ENCODE measurements around the gene CHRNG. TPM values are rescaled to one million over a fixed set of nuclear protein-coding genes. Genes with fewer than 3 reads are reported as not detected.
A peak's percentile ranks its signal among the peaks of the same experiment; 100 is the strongest.
"Not testable (repeated sequence)": the region's sequence is repeated elsewhere in the genome, so short reads cannot be mapped to it uniquely, and the experiment has no call there.

CHRNG gene
- polyA plus RNA-seq, 1 donor from 2014 or later: not detected

GRCh38 chr2:232556426-232556825 lies 16.9 kb downstream of the CHRNG start:
- H3K4me3 Mint-ChIP-seq: no peak overlapping the region
- no peaks in the 10 kb centered on the region for H3K27me3 Mint-ChIP-seq
- H3K9me3 Mint-ChIP-seq: no peaks in the 10 kb centered on the region
- H3K36me3 Mint-ChIP-seq: peaks cover 7% of the 10 kb centered on the region
- peaks cover 25 to 35% (median 27%) of the 10 kb centered on the region in 3 donors for H3K4me1 Mint-ChIP-seq
- peak overlapping the region in 1 of 3 donors; percentile 6 for H3K27ac Mint-ChIP-seq

DNA sequence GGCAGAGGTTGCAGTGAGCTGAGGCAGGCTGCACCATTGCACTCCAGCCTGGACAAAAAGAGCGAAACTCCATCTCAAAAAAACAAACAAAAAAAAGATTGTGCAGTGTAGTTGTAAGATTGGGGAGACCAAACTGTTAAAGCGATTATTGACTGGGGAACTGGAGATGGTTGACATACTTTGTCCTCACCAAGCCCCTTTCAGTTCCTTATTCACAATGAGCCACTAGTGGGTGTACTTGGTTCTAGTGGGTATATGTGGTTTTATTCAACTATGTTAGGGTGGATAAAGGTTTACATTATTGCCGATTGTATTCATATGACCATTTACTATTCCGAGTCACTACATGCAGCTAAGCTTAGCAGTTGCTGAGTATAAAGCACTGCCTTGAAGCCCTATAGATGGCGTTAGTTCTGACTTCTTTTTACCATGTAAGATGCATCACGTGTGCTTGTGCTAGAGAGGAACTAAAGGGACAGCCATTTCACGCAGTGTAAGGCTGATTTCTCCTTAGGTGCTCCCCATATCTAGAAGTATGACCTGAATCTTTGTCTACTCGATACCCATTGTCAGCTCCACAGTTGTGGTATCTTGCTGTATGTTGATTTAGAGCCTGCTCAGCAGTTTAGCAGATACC lies 23.1 kb downstream of the CHRNG start:
- Mint-ChIP-seq H3K4me1 (peaks cover 0 to 6% (median 2%) of the 10 kb centered on the region in 3 donors), H3K4me3 (no peak overlapping the region), H3K27me3 (no peaks in the 10 kb centered on the region), H3K9me3 (no peaks in the 10 kb centered on the region), H3K27ac (peak overlapping the region in 2 of 3 donors; percentile 40 to 55), H3K36me3 (peaks cover 7% of the 10 kb centered on the region)

GRCh38 chr2:232563580-232563979 lies 24.1 kb downstream of the CHRNG start:
- peaks cover 0 to 6% (median 2%) of the 10 kb centered on the region in 3 donors for H3K4me1 Mint-ChIP-seq
- H3K36me3 Mint-ChIP-seq: peaks cover 7% of the 10 kb centered on the region
- H3K4me3 Mint-ChIP-seq: no peak overlapping the region
- no peak overlapping the region for H3K27ac Mint-ChIP-seq
- no peaks in the 10 kb centered on the region for H3K27me3 Mint-ChIP-seq
- H3K9me3 Mint-ChIP-seq: no peaks in the 10 kb centered on the region

DNA sequence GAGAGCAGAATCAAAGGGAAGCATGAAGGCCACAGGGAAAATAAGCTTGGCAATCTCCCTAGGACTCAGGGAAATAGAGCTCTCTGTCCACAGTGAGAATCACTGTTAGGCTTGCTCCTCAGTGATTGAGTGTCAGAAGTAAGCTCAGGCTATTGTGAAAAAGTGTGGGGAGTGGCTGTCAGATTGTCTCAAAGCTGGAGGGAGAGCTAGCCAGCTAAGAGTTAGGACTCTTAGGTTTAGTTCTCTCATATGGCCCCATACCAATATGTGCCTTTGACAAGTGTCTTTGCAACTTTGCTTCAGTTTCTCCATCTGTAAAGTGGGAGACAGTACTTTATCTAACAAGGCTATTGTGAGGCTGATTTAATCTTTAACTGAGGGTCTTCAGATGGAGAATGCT lies 28.2 kb downstream of the CHRNG start:
- Mint-ChIP-seq H3K4me1 (peaks cover 0 to 3% (median 0%) of the 10 kb centered on the region in 3 donors), H3K9me3 (no peaks in the 10 kb centered on the region), H3K27me3 (no peaks in the 10 kb centered on the region), H3K36me3 (peaks cover 4% of the 10 kb centered on the region), H3K27ac (peak overlapping the region in 1 of 3 donors; percentile 34), H3K4me3 (no peak overlapping the region)

DNA sequence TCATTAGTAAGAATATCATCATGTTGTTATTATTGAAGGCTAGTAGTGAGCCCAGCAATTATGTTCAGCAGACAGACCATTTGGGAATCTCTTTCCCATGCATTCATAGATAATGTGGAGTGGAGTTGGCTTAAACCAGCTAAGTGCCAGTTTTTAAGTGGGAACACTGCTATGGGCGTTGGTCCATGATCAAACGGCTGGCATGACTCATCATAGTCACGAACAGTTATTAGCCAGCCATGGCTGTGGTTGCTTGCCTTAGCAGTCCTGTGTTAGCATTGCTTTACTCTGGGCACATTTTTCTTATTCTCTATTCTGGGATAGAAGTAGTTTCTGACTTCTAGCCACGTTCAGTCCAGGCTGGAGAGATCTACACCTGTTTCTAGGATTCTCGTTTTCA lies 28.7 kb downstream of the CHRNG start:
- Mint-ChIP-seq H3K27me3 (no peaks in the 10 kb centered on the region), H3K27ac (no peak overlapping the region), H3K36me3 (peaks cover 4% of the 10 kb centered on the region)

GRCh38 chr2:232569541-232569940 lies 30.0 kb downstream of the CHRNG start:
- H3K27ac Mint-ChIP-seq: no peak overlapping the region

More for the DNA sequence above, 28.7 kb downstream of the CHRNG start:
- Mint-ChIP-seq H3K9me3 (no peaks in the 10 kb centered on the region), H3K4me3 (no peak overlapping the region), H3K4me1 (no peaks in the 10 kb centered on the region)

GRCh38 chr2:232570481-232570880 lies 31.0 kb downstream of the CHRNG start:
- not testable (repeated sequence) for H3K36me3 Mint-ChIP-seq, H3K4me3 Mint-ChIP-seq, H3K27ac Mint-ChIP-seq, H3K9me3 Mint-ChIP-seq, H3K27me3 Mint-ChIP-seq, H3K4me1 Mint-ChIP-seq

More at GRCh38 chr2:232569541-232569940, 30.0 kb downstream of the CHRNG start:
- no peaks in the 10 kb centered on the region for H3K4me1 Mint-ChIP-seq
- no peaks in the 10 kb centered on the region for H3K27me3 Mint-ChIP-seq
- no peaks in the 10 kb centered on the region for H3K9me3 Mint-ChIP-seq
- peaks cover 4% of the 10 kb centered on the region for H3K36me3 Mint-ChIP-seq
- H3K4me3 Mint-ChIP-seq: no peak overlapping the region

DNA sequence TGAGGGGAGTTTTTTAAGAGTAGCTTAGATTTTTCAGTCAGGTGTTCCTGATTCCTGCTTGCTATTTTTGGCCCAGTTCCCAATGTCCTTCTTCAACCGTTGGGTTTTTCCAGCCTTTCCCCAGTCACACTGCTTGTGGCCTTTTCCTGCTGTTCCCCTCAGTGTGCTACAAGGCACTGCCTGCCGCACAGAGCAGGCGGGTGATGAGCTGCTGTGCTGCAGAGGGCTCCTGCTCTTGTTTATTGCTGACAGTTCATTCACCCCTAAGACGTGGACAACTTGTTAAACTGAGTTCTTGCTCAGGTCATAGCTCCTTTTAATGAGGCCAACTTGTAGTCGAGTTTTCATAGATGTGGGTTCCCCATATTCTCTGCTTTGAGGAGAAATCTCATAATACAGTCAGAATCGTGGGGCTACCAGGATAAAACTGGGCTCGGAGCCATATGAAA lies 31.6 kb downstream of the CHRNG start:
- H3K4me3 Mint-ChIP-seq: no peak overlapping the region
- H3K36me3 Mint-ChIP-seq: peaks cover 6% of the 10 kb centered on the region
- no peak overlapping the region for H3K27ac Mint-ChIP-seq
- peaks cover 0 to under 1% (median 0%) of the 10 kb centered on the region in 3 donors for H3K4me1 Mint-ChIP-seq
- H3K27me3 Mint-ChIP-seq: no peaks in the 10 kb centered on the region
- no peaks in the 10 kb centered on the region for H3K9me3 Mint-ChIP-seq

DNA sequence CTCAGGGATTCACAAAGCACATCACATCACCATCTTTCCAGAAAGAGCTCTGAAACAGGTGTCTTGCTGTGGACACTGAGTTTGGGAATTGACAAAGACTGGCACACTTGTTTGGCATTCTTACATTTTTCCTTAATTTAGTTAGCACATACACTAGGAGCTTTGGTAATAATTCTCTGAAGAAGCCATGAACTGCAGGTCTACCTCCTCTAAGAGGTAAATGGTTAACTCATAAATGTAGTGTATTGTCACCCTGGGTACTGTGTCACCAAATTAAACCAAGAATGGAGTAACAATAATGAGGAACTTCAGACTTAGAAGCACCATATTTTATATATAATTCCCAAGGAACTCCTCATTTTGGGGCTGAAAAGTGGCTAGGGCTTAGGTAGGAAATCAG lies 33.5 kb downstream of the CHRNG start:
- Mint-ChIP-seq H3K36me3 (peaks cover 5% of the 10 kb centered on the region), H3K27me3 (no peaks in the 10 kb centered on the region), H3K27ac (no peak overlapping the region), H3K4me3 (no peak overlapping the region), H3K4me1 (peaks cover 0 to 3% (median 0%) of the 10 kb centered on the region in 3 donors), H3K9me3 (no peaks in the 10 kb centered on the region)

DNA sequence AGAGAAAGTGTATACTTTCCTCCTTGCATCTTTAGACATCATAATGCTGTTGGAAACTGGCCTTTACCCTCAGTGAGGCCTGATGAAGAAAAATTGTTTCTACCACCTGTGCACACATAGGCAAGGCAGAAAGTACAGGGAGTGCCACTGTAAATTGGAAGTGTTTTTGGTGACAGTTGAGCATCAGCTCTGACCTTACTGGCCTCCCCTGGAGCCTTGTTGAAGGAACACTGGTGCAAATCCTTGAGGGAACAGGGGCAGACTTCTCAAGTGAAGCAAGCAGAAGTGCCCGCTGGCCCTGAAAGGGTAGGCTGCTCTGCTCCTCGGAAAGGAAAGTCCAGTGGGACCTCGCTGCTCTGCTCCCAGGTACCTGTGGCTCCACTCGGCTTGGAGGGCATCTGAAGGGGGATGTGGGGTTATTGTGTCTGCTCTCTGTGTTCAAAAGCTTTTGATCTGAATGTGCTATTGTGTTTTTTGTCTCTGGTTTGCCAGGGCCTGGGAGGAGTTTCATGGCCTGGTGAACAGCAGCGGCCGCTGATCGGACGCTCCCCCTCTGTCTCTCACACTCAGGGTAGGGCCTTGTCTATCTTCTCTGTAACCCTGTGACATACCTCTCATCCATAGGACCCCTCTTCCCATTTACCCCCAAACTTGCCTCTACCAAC lies 34.4 kb downstream of the CHRNG start:
- Mint-ChIP-seq H3K4me3 (no peak overlapping the region), H3K36me3 (peaks cover 5% of the 10 kb centered on the region), H3K27me3 (no peaks in the 10 kb centered on the region), H3K27ac (peak overlapping the region in 1 of 3 donors; percentile 51), H3K9me3 (no peaks in the 10 kb centered on the region), H3K4me1 (peaks cover 0 to 3% (median 0%) of the 10 kb centered on the region in 3 donors)

DNA sequence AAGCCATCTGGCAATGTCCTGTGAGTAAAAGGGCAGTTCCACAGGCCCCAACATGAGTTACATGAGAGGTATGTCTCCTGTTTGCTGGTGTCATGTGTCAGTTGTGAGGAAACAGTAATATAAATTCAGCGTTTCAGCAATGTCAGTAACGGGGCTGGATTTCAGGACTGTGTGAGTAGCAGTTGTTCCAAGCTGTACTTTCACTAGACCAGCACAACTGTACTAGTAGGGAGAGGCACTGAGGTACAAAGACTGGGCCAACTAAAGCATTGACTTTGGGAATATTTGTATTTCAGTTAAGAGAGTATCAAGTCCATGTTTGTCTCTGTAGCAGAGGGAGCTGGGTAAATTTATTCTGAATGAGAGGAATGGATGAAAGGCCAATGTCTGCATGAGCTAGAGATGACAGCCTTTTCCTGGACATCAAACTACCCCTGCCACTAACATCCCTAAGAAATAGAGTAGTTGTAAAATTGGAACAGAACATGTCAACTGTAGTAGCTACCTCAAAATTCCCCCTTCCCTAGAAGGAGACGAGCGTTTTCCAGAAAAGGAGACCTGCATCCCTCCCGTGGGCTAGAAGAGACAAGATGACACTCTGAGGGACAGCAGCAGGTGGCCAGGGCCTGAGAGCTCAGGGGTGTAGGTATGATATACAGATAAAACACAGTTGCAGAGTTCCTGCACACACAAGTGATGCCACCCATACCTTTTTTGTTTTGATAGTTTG lies 35.3 kb downstream of the CHRNG start:
- H3K9me3 Mint-ChIP-seq: no peaks in the 10 kb centered on the region
- H3K36me3 Mint-ChIP-seq: peaks cover 5% of the 10 kb centered on the region
- H3K4me1 Mint-ChIP-seq: peaks cover 0 to 3% (median 0%) of the 10 kb centered on the region in 3 donors
- no peak overlapping the region for H3K27ac Mint-ChIP-seq
- H3K4me3 Mint-ChIP-seq: no peak overlapping the region
- H3K27me3 Mint-ChIP-seq: no peaks in the 10 kb centered on the region

GRCh38 chr2:232575404-232575746 lies 35.9 kb downstream of the CHRNG start:
- Mint-ChIP-seq H3K36me3 (peaks cover 5% of the 10 kb centered on the region), H3K4me1 (peaks cover 0 to 3% (median 0%) of the 10 kb centered on the region in 3 donors), H3K27me3 (no peaks in the 10 kb centered on the region), H3K9me3 (no peaks in the 10 kb centered on the region), H3K27ac (no peak overlapping the region), H3K4me3 (peak overlapping the region in 1 of 4 donors; percentile 21)

- H3K4me3 Mint-ChIP-seq: no peak overlapping the region
- no peak overlapping the region for H3K27ac Mint-ChIP-seq
- no peaks in the 10 kb centered on the region for H3K9me3 Mint-ChIP-seq
- H3K27me3 Mint-ChIP-seq: no peaks in the 10 kb centered on the region
- peaks cover 0 to 6% (median 0%) of the 10 kb centered on the region in 3 donors for H3K4me1 Mint-ChIP-seq
- H3K36me3 Mint-ChIP-seq: peaks cover 5% of the 10 kb centered on the region
Measured at GRCh38 chr2:232576995-232577394, 37.5 kb downstream of the CHRNG start.

GRCh38 chr2:232577841-232578240 lies 38.3 kb downstream of the CHRNG start:
- Mint-ChIP-seq H3K4me3 (no peak overlapping the region), H3K27ac (no peak overlapping the region), H3K36me3 (peaks cover 6% of the 10 kb centered on the region), H3K9me3 (no peaks in the 10 kb centered on the region), H3K4me1 (peaks cover 0 to 6% (median 0%) of the 10 kb centered on the region in 3 donors), H3K27me3 (no peaks in the 10 kb centered on the region)

- Mint-ChIP-seq H3K4me3 (no peak overlapping the region), H3K36me3 (peaks cover 6% of the 10 kb centered on the region)
Measured at GRCh38 chr2:232578626-232579025, 39.1 kb downstream of the CHRNG start.

More at GRCh38 chr2:232578626-232579025, 39.1 kb downstream of the CHRNG start:
- Mint-ChIP-seq H3K27me3 (no peaks in the 10 kb centered on the region), H3K4me1 (peaks cover 0 to 6% (median 0%) of the 10 kb centered on the region in 3 donors), H3K9me3 (no peaks in the 10 kb centered on the region), H3K27ac (no peak overlapping the region)

Measured in IgD-negative memory B cell (primary cell).